Measurements from ENCODE around the gene NFX1.
A peak's percentile ranks its signal among the peaks of the same experiment; 100 is the strongest.

The NFX1 gene

DNA sequence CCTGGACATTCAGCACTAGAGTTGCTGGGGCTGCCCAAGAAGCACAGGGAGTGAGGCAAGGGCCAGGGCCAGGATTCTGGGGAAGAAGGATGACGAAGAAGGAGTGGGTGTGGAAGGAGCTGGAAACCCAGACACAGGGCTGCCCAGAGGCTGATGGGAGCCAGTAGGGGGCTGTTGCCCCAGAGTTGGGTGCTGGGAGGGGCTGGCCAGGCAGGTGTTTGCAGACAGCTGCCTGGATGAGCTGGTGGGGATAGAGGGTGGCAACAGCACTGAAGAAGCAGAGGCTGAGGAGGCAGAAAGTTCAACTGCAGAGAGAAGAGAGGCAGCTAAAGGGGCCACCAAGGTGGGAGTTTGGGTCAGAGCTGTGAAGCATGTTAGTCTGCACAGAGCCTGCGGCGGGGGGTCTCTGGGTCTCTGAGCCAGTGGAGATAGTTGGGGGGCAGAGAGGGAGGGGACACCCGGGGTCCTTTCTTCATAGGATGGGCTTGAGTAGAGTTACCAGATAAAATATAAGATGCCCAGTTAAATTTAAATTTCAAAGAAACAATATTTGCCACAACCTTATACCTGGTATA lies 114.6 kb downstream of the NFX1 start:
- intact Hi-C loops (cut with DNase I), result no loop called here
- DNase-seq, result no peak

- DNase-seq, result no peak
- intact Hi-C loops (cut with DNase I), result no loop called here
These were observed 116.7 kb downstream of the NFX1 start for GRCh38 chr9:33407061-33407460.

DNA sequence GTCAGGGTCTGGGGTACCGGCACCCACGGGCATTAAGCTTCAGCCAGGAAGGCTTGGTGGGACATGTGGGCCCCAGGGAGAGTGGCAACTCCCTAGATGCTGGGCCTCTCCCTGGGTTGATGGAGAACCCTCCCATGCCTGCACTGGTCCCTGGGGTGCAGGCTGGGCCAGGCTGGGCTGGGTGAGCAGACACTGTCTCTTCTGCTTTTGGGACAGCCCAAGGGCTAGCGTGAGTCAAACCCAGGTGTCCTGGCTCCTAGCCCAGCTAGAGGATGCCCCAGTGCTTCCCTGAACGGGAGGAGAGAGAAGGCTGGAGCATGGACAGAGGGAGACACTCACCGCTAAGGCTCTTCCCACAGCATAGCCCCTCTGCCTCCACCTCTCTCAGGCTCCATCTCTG lies 117.8 kb downstream of the NFX1 start:
- DNase-seq, result peak in 1 of 10 donors; percentile 56
- intact Hi-C loops (cut with DNase I), result no loop called here

DNA sequence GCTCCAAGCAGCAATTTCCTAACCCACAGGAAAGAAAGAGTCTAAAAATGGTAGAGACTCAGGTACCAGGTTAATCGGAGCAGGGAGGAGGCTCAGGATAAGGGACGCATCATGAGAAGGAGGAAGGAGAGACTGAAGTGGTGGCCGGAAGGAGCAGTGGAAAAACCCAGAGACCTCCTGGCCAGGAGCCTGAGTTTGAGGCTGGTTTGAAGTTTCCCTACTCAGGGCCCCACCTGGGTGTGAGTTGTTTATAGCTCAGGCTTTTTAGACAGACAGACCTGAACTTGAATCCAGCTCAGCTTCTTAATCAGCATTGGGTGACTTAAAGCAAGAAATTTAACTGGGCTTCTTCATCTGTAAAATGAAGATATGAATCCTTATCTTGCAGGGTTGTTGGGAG lies 124.0 kb downstream of the NFX1 start:
- no peak for DNase-seq
- intact Hi-C loops (cut with DNase I), result no loop called here

DNA sequence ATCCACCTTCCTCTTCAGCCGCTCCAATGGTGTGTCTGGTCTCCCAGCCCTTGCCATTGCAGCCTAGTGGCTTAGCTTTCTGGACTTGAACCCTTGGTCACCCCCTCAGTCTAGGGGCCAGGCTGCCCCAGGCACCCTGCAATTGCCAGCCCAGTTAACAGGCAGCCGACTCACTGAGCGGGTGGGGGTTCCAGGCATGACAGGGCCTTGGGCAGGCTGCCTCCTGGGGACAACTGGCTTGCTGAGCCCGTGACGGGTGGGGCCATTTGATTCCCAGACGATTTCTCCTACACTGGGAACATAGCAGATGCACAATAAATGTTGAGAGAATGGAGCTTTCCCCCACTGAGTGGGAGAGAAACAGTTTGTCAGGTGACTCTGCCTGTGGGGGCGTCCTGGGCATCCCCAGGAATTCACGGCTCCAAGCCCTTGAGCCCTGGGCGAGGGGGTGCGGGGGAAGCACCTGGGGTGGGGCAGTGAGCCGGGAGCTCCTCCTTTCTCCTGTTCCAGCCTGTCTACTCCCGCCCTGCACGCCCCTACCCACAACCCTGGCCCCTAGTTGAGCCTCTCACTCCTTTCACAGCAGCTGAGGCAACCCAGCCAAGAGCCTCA lies 124.7 kb downstream of the NFX1 start:
- intact Hi-C loops (cut with DNase I), result no loop called here

GRCh38 chr9:33415501-33416038 lies 125.3 kb downstream of the NFX1 start:
- peak in 8 of 10 donors; percentile 14 to 91 (median 57) for DNase-seq
- intact Hi-C loops (cut with DNase I), result no loop called here

More for the DNA sequence above, 124.7 kb downstream of the NFX1 start:
- DNase-seq, result no peak

DNA sequence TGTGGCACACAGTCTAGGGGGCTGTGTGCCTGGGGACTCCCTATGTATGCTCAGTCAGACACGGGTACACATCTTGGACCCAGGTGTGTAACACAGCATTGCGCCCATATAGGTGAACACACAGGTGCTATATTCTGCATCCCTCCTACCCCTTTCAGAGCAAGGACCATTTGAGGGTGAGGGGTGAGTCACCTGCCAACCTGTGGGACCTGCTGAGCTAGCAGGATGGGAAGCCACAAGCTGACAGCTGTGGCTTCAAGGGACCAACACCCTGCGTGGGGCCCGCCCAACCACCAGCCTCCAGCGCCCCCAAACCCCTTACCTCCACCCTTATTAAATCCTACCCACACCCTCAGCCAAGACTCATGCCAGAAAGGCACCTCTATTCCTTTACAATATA lies 126.7 kb downstream of the NFX1 start:
- intact Hi-C loops (cut with DNase I), result loop anchor here (1.0 kb wide), 1 partner anchor 42 kb away; no protein-coding TSS in a partner anchor
- no peak for DNase-seq

DNA sequence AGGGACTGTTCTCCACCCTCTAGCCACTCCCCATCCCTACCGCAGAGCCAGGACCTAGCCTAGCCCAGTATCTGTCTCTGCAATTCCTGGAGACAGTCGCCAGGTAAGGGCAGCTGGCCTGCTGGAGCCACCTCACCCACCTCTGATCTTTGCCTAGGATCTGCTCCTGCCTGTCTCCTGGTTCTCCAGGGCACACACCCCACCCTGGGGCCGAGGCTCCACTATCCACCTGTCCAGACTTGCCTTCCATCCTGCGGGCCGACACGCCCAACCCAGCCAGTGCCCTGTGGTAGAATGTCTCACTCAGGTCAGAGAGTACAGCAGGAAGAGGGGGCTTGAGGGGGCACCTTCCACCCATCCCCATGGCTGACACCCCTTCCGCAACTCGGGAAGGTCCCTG lies 127.8 kb downstream of the NFX1 start:
- no peak for DNase-seq
- intact Hi-C loops (cut with DNase I), result no loop called here

GRCh38 chr9:33419708-33420303 lies 129.5 kb downstream of the NFX1 start:
- intact Hi-C loops (cut with DNase I), result no loop called here
- no peak for DNase-seq

Data from posterior cingulate gyrus (tissue), 11 donors.